ENCODE data around the gene MMAA.

The MMAA gene

GRCh38 chr4:145670422-145670821 is 51.2 kb downstream of the MMAA start:
- Histone ChIP-seq H4K20me1 (ENCODE audit: control insufficient read depth, insufficient read depth, low read depth, low read length) (no peaks in the 10 kb centered on the region), H3K9me2 (replicated peaks; ENCODE audit: control insufficient read depth, low read length) (no peaks in the 10 kb centered on the region), H3K4me2 (ENCODE audit: low read length) (no peak overlapping the region), H3F3A (ENCODE audit: control insufficient read depth, insufficient read depth) (no peaks in the 10 kb centered on the region), H3K27ac (ENCODE audit: low read depth, low read length) (no peak overlapping the region), H3K27me3 (ENCODE audit: control insufficient read depth, low read length) (no peaks in the 10 kb centered on the region), H3K9me3 (ENCODE audit: control insufficient read depth, insufficient read depth, low read length) (no peaks in the 10 kb centered on the region), H3K4me3 (ENCODE audit: low read length) (no peak overlapping the region), H3K36me3 (ENCODE audit: control insufficient read depth, low read length) (no peaks in the 10 kb centered on the region), H3K4me1 (ENCODE audit: control insufficient read depth, low read length) (no peaks in the 10 kb centered on the region), H3K79me2 (ENCODE audit: control insufficient read depth, low read length) (no peaks in the 10 kb centered on the region)
- no peak for TF ChIP-seq CTCF (IDR thresholded peaks at IDR 0.05; ENCODE audit: low read depth, low read length, poor library complexity, severe bottlenecking)
- no peak for TF ChIP-seq EZH2phosphoT487 (IDR thresholded peaks at IDR 0.05; ENCODE audit: borderline replicate concordance, low read length)

- H3K4me3 ChIP-seq (ENCODE audit: low read length) = no peak overlapping the region
- H3K27ac ChIP-seq (ENCODE audit: low read depth, low read length) = no peak overlapping the region
- no peaks in the 10 kb centered on the region for H3K4me1 ChIP-seq (ENCODE audit: control insufficient read depth, low read length)
- no peaks in the 10 kb centered on the region for H3F3A ChIP-seq (ENCODE audit: control insufficient read depth, insufficient read depth)
- H3K27me3 ChIP-seq (ENCODE audit: control insufficient read depth, low read length) = no peaks in the 10 kb centered on the region; the same call in 1 of the 2 replicates
- H3K9me3 ChIP-seq (ENCODE audit: control insufficient read depth, insufficient read depth, low read length) = no peaks in the 10 kb centered on the region; the same call in 1 of the 2 replicates
- H3K36me3 ChIP-seq (ENCODE audit: control insufficient read depth, low read length) = no peaks in the 10 kb centered on the region
- no peaks in the 10 kb centered on the region for H3K9me2 ChIP-seq (replicated peaks; ENCODE audit: control insufficient read depth, low read length)
- TF ChIP-seq EZH2phosphoT487 (IDR thresholded peaks at IDR 0.05; ENCODE audit: borderline replicate concordance, low read length) = no peak
- TF ChIP-seq CTCF (IDR thresholded peaks at IDR 0.05; ENCODE audit: low read depth, low read length, poor library complexity, severe bottlenecking) = no peak
- no peaks in the 10 kb centered on the region for H4K20me1 ChIP-seq (ENCODE audit: control insufficient read depth, insufficient read depth, low read depth, low read length)
- no peaks in the 10 kb centered on the region for H3K79me2 ChIP-seq (ENCODE audit: control insufficient read depth, low read length)
- H3K4me2 ChIP-seq (ENCODE audit: low read length) = no peak overlapping the region
Observed at GRCh38 chr4:145679520-145679919, 60.3 kb downstream of the MMAA start.

GRCh38 chr4:145679991-145680455 is 60.8 kb downstream of the MMAA start, which contains the start of gene C4orf51:
Gene C4orf51, plus strand, starts transcription at chr4:145680146. Its CDS starts 58 bp downstream, at chr4:145680204.
- Histone ChIP-seq H3K27ac (ENCODE audit: low read depth, low read length) (no peak within 1 kb of the TSS), H3K79me2 (ENCODE audit: control insufficient read depth, low read length) (no peaks in the 10 kb centered on the region), H3F3A (ENCODE audit: control insufficient read depth, insufficient read depth) (no peaks in the 10 kb centered on the region), H3K36me3 (ENCODE audit: control insufficient read depth, low read length) (no peaks in the 10 kb centered on the region), H3K9me2 (replicated peaks; ENCODE audit: control insufficient read depth, low read length) (no peaks in the 10 kb centered on the region), H4K20me1 (ENCODE audit: control insufficient read depth, insufficient read depth, low read depth, low read length) (no peaks in the 10 kb centered on the region), H3K9me3 (ENCODE audit: control insufficient read depth, insufficient read depth, low read length) (no peaks in the 10 kb centered on the region; the same call in 1 of the 2 replicates), H3K4me2 (ENCODE audit: low read length) (no peak within 1 kb of the TSS), H3K4me3 (ENCODE audit: low read length) (no peak within 1 kb of the TSS), H3K4me1 (ENCODE audit: control insufficient read depth, low read length) (no peaks in the 10 kb centered on the region), H3K27me3 (ENCODE audit: control insufficient read depth, low read length) (no peaks in the 10 kb centered on the region; the same call in 1 of the 2 replicates)
- TF ChIP-seq CTCF (IDR thresholded peaks at IDR 0.05; ENCODE audit: low read depth, low read length, poor library complexity, severe bottlenecking) (no peak), EZH2phosphoT487 (IDR thresholded peaks at IDR 0.05; ENCODE audit: borderline replicate concordance, low read length) (no peak)

Data from DOHH2 (cell line).